ENCODE measurements around the gene USP5.
A peak's percentile ranks its signal among the peaks of the same experiment; 100 is the strongest.
"Not testable (repeated sequence)": the region's sequence is repeated elsewhere in the genome, so short reads cannot be mapped to it uniquely, and the experiment has no call there.

Gene USP5

GRCh38 chr12:6883683-6884082 lies 31.7 kb downstream of the USP5 start:
- ChIA-PET CTCF (interaction anchor here (1.0 to 1.9 kb wide), 2 partner anchors 11 to 15 kb away, joined by 3 to 6 read pairs; partner anchors contain the start of gene SPSB2), POLR2A (ENCODE audit: low non-redundant PET) (no interaction called here)
- DNase-seq (ENCODE audit: low spot score) = no peak
- no peak overlapping the region for H3K27ac ChIP-seq
- no peak for TF ChIP-seq CTCF (conservative IDR thresholded peaks at IDR 0.05; ENCODE audit: low read depth)

DNA sequence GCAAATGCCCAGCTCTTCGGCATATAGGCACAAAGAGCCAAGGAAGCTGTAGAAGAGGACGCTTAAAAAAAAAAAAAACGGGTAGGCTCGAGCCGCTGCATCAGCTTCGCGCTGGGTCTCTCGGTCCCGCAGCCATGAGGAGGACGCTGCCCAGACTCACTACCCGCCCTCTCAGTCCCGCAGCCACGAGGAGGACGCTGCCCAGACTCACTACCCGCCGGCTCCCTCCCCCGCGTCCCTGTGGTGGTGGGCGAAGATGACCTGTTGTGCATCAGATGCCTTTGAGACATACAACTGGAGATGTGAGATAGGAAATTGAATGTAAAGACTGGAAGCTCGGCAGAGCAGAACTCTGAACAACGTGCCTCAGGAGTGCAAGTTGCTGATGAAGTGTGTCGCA lies 32.6 kb downstream of the USP5 start:
- H3K27ac ChIP-seq = no peak overlapping the region
- no peak for DNase-seq (ENCODE audit: low spot score)
- POLR2A ChIA-PET (ENCODE audit: low non-redundant PET) = no interaction called here
- no peak for TF ChIP-seq CTCF (conservative IDR thresholded peaks at IDR 0.05; ENCODE audit: low read depth)
- CTCF ChIA-PET = interaction anchor here (0.6 to 1.9 kb wide), 3 partner anchors 15 to 110 kb away, joined by 3 to 6 read pairs (median 5); no protein-coding TSS in a partner anchor

DNA sequence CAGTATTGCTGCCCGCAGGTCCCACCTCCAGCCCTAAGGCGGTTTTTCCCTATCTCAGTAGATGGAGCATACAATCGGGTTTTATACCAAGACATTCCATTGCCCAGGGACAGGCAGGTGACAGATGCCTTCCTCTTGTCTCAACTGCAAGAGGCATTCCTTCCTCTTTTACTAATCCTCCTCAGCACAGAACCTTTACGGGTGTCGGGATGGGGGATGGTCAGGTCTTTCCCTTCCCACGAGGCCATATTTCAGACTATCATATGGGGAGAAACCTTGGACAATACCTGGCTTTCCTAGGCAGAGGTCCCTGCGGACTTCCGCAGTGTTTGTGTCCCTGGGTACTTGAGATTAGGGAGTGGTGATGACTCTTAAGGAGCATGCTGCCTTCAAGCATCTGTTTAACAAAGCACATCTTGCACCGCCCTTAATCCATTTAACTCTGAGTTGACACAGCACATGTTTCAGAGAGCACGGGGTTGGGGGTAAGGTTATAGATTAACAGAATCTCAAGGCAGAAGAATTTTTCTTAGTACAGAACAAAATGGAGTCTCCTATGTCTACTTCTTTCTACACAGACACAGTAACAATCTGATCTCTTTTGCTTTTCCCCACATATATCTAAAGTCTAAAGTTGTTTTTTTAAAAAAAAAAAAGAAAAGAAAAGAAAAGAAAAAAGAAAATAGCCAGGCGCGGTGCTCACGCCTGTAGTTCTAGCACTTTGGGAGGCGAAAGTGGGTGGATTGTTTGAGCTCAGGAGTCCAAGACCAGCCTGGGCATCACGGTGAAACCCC lies 34.5 kb downstream of the USP5 start:
- H3K27ac ChIP-seq; CTCF ChIA-PET; DNase-seq (ENCODE audit: low spot score); POLR2A ChIA-PET (ENCODE audit: low non-redundant PET): not testable (repeated sequence)

- no peak for TF ChIP-seq CTCF (conservative IDR thresholded peaks at IDR 0.05; ENCODE audit: low read depth)
- H3K27ac ChIP-seq = no peak overlapping the region
- CTCF ChIA-PET = no interaction called here
- POLR2A ChIA-PET (ENCODE audit: low non-redundant PET) = no interaction called here
- DNase-seq (ENCODE audit: low spot score) = no peak
These were observed 35.5 kb downstream of the USP5 start for GRCh38 chr12:6887460-6887859.

GRCh38 chr12:6888360-6888759 lies 36.4 kb downstream of the USP5 start:
- ChIA-PET POLR2A (ENCODE audit: low non-redundant PET) (no interaction called here), CTCF (no interaction called here)
- TF ChIP-seq CTCF (conservative IDR thresholded peaks at IDR 0.05; ENCODE audit: low read depth) = no peak
- no peak for DNase-seq (ENCODE audit: low spot score)
- H3K27ac ChIP-seq = no peak overlapping the region

DNA sequence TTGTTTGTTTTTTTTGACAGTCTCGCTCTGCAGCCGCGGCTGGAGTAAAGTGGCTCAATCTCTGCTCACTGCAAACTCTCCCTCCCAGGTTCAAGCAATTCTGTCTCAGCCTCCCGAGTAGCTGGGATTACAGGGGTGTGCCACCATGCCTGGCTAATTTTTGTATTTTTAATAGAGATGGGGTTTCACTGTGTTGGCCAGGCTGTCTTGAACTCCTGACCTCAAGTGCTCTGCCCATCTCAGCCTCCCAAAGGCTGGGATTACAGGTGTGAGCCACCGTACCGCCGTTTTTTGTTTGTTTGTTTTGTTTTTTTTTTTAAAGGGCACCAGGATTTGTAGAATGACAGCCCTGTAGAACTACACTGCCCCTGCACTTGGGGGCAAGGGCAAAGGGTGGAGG lies 36.8 kb downstream of the USP5 start:
- POLR2A ChIA-PET (ENCODE audit: low non-redundant PET); DNase-seq (ENCODE audit: low spot score); H3K27ac ChIP-seq: not testable (repeated sequence)
- CTCF ChIA-PET = interaction anchor here (0.5 kb wide), 1 partner anchor 12 kb away, joined by 3 read pairs; no protein-coding TSS in a partner anchor

- POLR2A ChIA-PET (ENCODE audit: low non-redundant PET) = not testable (repeated sequence)
- CTCF ChIA-PET = interaction anchor here (0.6 kb wide), 1 partner anchor 13 kb away, joined by 3 read pairs; no protein-coding TSS in a partner anchor
These were observed 38.0 kb downstream of the USP5 start for GRCh38 chr12:6889775-6890573.

More at GRCh38 chr12:6889775-6890573, 38.0 kb downstream of the USP5 start:
- not testable (repeated sequence) for DNase-seq (ENCODE audit: low spot score)
- peak overlapping the region; percentile 45; the same call in 1 of the 2 replicates for H3K27ac ChIP-seq
